K562 (cell line): ENCODE measurements around the gene TSSK2. TPM values are rescaled to one million over a fixed set of nuclear protein-coding genes. Genes with fewer than 3 reads are reported as not detected.

Experiments
- CREM ChIP-seq: IDR thresholded peaks from 2 replicates; pipeline ENCODE4 v1.6.1; 2014; ENCODE audit warnings: antibody characterized with exemption, low read depth
- CTBP1 ChIP-seq: fragments of 450-650 bp; IDR thresholded peaks from 2 replicates; pipeline ENCODE4 v1.6.1; 2016; ENCODE audit warnings: borderline replicate concordance
- EHMT2 ChIP-seq: fragments of 450-650 bp; IDR thresholded peaks from 2 replicates; pipeline ENCODE4 v1.6.1; 2018; ENCODE audit warnings: antibody characterized with exemption
- ESRRB ChIP-seq: fragments of 250-450 bp; sonication (Bioruptor Pico); IDR thresholded peaks from 2 replicates; pipeline ENCODE4 v1.5.0; 2020; ENCODE audit warnings: mild to moderate bottlenecking, moderate library complexity, borderline replicate concordance
- GATAD2A ChIP-seq: fragments of 450-650 bp; IDR thresholded peaks from 2 replicates; pipeline ENCODE4 v1.6.1; 2017
- NR3C1 ChIP-seq: sonication (generic); formaldehyde crosslinking; IDR thresholded peaks from 2 replicates; pipeline ENCODE4 v1.8.1; 2022; ENCODE audit warnings: missing genetic modification reagents
- RB1 ChIP-seq: fragments of 450-650 bp; IDR thresholded peaks from 2 replicates; pipeline ENCODE4 v1.6.1; 2017; ENCODE audit warnings: low read depth, mild to moderate bottlenecking
- RHOXF2B ChIP-seq: fragments of 250-450 bp; sonication (Bioruptor Pico); conservative IDR thresholded peaks from 2 replicates; pipeline ENCODE4 v1.5.1; 2021
- SAP30 ChIP-seq: fragments of 200-600 bp; sonication (generic); IDR thresholded peaks from 2 replicates; pipeline ENCODE4 v1.6.1; 2012; ENCODE audit warnings: borderline replicate concordance, low read depth, mild to moderate bottlenecking, moderate library complexity, low read length, control low read depth, inconsistent platforms; ENCODE audit not compliant: insufficient read depth, poor library complexity, severe bottlenecking
- polyA plus RNA-seq, 8 experiments: library from polyadenylated mRNA; depleted of rRNA in 4 of 8; stranded (reverse) in 5 of 8; unstranded in 3 of 8; fragments of >200 nt; fragmentation: Nextera tagmentation in 2 of 8; fragmentation: Illumina TruSeq in 1 of 8; extraction: Ambion mirVana in 2 of 8; extraction: Trizol in 1 of 8; gene quantifications; 2 replicates each; pipeline versions ENCODE4 v1.2.1 to v1.2.3, GENCODE V29; 2011 to 2014; ENCODE audit warnings: inconsistent platforms in 1 of 8, missing spikeins in 1 of 8
- total RNA-seq, 7 experiments: library from RNA; depleted of rRNA in 6 of 7; stranded (reverse); fragments of >200 nt in 6 of 7; fragmentation: Illumina TruSeq in 2 of 7; extraction: Trizol in 2 of 7; gene quantifications; 2 replicates each; pipeline versions ENCODE4 v1.2.1 to v1.2.3, GENCODE V29; 2011 to 2021; ENCODE audit warnings: low replicate concordance in 1 of 7
- TF ChIP-seq, protein P1 (sequence below): fragments of 200-600 bp; sonication (generic); IDR thresholded peaks from one replicate; pipeline ENCODE4 v1.6.1; 2012; ENCODE audit warnings: mild to moderate bottlenecking, low read depth, low read length, inconsistent platforms
- TF ChIP-seq, protein P2 (sequence below), 2 experiments: fragments of 450-650 bp in 1 of 2; IDR thresholded peaks; 2 replicates each; pipeline ENCODE4 v1.6.1; 2011 to 2017; ENCODE audit warnings: low read depth in 2 of 2, antibody characterized with exemption in 1 of 2, borderline replicate concordance in 1 of 2, low read length in 1 of 2, mild to moderate bottlenecking in 1 of 2, mixed read lengths in 1 of 2; ENCODE audit not compliant: control insufficient read depth in 1 of 2
- TF ChIP-seq, protein P3 (sequence below): sonication (generic); formaldehyde crosslinking; IDR thresholded peaks from 2 replicates; pipeline ENCODE4 v1.8.0; 2022; ENCODE audit warnings: missing genetic modification reagents, mild to moderate bottlenecking, moderate library complexity, borderline replicate concordance

TSSK2 gene
- total and polyA plus RNA-seq, 9 of the 15 experiments (the other 6 are each of a cell fraction or from before 2014, with no cell fraction given), result 0.04 TPM; not detected in 8

DNA sequence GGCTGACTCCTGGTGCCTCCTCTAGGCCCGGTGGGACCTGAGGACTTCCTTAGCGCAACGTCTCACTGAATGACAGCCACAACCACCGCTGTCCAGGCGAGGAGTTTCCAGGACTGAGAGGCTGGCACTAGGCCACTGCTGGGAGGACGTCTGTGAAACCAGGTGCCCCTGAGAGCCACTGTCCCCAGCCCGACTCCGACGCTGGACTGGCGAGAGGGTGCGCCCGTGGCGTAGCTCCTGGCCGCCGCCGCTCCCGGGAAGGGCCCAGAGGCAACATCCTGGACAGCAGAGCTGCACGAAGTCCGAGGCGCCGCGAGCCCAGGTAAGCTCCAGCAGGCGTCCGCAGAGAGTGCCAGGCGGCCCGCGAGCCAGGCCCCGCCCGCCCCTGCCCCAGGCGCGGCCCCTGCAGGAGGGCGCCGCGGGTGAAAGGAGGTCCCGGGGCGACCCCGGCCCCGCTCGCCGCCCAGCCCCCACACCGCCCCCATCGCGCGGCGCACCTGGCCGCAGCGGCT is 9.4 kb upstream of the TSSK2 start (continued):
- TF ChIP-seq, protein P1, sequence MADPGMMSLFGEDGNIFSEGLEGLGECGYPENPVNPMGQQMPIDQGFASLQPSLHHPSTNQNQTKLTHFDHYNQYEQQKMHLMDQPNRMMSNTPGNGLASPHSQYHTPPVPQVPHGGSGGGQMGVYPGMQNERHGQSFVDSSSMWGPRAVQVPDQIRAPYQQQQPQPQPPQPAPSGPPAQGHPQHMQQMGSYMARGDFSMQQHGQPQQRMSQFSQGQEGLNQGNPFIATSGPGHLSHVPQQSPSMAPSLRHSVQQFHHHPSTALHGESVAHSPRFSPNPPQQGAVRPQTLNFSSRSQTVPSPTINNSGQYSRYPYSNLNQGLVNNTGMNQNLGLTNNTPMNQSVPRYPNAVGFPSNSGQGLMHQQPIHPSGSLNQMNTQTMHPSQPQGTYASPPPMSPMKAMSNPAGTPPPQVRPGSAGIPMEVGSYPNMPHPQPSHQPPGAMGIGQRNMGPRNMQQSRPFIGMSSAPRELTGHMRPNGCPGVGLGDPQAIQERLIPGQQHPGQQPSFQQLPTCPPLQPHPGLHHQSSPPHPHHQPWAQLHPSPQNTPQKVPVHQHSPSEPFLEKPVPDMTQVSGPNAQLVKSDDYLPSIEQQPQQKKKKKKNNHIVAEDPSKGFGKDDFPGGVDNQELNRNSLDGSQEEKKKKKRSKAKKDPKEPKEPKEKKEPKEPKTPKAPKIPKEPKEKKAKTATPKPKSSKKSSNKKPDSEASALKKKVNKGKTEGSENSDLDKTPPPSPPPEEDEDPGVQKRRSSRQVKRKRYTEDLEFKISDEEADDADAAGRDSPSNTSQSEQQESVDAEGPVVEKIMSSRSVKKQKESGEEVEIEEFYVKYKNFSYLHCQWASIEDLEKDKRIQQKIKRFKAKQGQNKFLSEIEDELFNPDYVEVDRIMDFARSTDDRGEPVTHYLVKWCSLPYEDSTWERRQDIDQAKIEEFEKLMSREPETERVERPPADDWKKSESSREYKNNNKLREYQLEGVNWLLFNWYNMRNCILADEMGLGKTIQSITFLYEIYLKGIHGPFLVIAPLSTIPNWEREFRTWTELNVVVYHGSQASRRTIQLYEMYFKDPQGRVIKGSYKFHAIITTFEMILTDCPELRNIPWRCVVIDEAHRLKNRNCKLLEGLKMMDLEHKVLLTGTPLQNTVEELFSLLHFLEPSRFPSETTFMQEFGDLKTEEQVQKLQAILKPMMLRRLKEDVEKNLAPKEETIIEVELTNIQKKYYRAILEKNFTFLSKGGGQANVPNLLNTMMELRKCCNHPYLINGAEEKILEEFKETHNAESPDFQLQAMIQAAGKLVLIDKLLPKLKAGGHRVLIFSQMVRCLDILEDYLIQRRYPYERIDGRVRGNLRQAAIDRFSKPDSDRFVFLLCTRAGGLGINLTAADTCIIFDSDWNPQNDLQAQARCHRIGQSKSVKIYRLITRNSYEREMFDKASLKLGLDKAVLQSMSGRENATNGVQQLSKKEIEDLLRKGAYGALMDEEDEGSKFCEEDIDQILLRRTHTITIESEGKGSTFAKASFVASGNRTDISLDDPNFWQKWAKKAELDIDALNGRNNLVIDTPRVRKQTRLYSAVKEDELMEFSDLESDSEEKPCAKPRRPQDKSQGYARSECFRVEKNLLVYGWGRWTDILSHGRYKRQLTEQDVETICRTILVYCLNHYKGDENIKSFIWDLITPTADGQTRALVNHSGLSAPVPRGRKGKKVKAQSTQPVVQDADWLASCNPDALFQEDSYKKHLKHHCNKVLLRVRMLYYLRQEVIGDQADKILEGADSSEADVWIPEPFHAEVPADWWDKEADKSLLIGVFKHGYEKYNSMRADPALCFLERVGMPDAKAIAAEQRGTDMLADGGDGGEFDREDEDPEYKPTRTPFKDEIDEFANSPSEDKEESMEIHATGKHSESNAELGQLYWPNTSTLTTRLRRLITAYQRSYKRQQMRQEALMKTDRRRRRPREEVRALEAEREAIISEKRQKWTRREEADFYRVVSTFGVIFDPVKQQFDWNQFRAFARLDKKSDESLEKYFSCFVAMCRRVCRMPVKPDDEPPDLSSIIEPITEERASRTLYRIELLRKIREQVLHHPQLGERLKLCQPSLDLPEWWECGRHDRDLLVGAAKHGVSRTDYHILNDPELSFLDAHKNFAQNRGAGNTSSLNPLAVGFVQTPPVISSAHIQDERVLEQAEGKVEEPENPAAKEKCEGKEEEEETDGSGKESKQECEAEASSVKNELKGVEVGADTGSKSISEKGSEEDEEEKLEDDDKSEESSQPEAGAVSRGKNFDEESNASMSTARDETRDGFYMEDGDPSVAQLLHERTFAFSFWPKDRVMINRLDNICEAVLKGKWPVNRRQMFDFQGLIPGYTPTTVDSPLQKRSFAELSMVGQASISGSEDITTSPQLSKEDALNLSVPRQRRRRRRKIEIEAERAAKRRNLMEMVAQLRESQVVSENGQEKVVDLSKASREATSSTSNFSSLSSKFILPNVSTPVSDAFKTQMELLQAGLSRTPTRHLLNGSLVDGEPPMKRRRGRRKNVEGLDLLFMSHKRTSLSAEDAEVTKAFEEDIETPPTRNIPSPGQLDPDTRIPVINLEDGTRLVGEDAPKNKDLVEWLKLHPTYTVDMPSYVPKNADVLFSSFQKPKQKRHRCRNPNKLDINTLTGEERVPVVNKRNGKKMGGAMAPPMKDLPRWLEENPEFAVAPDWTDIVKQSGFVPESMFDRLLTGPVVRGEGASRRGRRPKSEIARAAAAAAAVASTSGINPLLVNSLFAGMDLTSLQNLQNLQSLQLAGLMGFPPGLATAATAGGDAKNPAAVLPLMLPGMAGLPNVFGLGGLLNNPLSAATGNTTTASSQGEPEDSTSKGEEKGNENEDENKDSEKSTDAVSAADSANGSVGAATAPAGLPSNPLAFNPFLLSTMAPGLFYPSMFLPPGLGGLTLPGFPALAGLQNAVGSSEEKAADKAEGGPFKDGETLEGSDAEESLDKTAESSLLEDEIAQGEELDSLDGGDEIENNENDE, result no peak
- TF ChIP-seq GATAD2A (no peak), SAP30 (peak; percentile 97), RHOXF2B (CRISPR knock-in tag) (no peak), CTBP1 (no peak; the same call in 1 of the 2 replicates), CREM (0 out of 2 replicates have a peak, but pooled peaks have one; percentile 43), RB1 (peak; percentile 25; the same call in 1 of the 2 replicates), ESRRB (CRISPR knock-in tag) (no peak), EHMT2 (no peak), NR3C1 (CRISPR knock-in tag) (no peak)
- TF ChIP-seq, protein P2, sequence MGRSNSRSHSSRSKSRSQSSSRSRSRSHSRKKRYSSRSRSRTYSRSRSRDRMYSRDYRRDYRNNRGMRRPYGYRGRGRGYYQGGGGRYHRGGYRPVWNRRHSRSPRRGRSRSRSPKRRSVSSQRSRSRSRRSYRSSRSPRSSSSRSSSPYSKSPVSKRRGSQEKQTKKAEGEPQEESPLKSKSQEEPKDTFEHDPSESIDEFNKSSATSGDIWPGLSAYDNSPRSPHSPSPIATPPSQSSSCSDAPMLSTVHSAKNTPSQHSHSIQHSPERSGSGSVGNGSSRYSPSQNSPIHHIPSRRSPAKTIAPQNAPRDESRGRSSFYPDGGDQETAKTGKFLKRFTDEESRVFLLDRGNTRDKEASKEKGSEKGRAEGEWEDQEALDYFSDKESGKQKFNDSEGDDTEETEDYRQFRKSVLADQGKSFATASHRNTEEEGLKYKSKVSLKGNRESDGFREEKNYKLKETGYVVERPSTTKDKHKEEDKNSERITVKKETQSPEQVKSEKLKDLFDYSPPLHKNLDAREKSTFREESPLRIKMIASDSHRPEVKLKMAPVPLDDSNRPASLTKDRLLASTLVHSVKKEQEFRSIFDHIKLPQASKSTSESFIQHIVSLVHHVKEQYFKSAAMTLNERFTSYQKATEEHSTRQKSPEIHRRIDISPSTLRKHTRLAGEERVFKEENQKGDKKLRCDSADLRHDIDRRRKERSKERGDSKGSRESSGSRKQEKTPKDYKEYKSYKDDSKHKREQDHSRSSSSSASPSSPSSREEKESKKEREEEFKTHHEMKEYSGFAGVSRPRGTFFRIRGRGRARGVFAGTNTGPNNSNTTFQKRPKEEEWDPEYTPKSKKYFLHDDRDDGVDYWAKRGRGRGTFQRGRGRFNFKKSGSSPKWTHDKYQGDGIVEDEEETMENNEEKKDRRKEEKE (IDR thresholded peaks at IDR 0.05; ENCODE audit: borderline replicate concordance in 1 of 2, control insufficient read depth in 1 of 2, low read depth in 2 of 2, low read length in 1 of 2), result no peak
- TF ChIP-seq, protein P3, sequence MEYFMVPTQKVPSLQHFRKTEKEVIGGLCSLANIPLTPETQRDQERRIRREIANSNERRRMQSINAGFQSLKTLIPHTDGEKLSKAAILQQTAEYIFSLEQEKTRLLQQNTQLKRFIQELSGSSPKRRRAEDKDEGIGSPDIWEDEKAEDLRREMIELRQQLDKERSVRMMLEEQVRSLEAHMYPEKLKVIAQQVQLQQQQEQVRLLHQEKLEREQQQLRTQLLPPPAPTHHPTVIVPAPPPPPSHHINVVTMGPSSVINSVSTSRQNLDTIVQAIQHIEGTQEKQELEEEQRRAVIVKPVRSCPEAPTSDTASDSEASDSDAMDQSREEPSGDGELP (CRISPR knock-in tag), result no peak
